Gastroesophageal sphincter (tissue), 3 donors: ENCODE results near the gene SLC25A39.

Source experiments
- CTCF ChIP-seq, 4 experiments: fragments of 200-600 bp in 2 of 4; fragments of 450-650 bp in 2 of 4; sonication (generic) in 1 of 4; IDR thresholded peaks; one replicate each; pipeline ENCODE4 v1.5.1; 2017 to 2019; ENCODE audit warnings: antibody characterized with exemption in 4 of 4, mild to moderate bottlenecking in 2 of 4, moderate library complexity in 2 of 4
- EP300 ChIP-seq: sonication (generic); formaldehyde crosslinking; IDR thresholded peaks from one replicate; pipeline ENCODE4 v1.6.1; 2017; ENCODE audit warnings: antibody characterized with exemption, mild to moderate bottlenecking
- POLR2A ChIP-seq, 2 donors: fragments of 450-650 bp; IDR thresholded peaks; one replicate each; pipeline ENCODE4 v1.6.1; 2017; ENCODE audit warnings: antibody characterized with exemption in 2 of 2, mild to moderate bottlenecking in 2 of 2, moderate library complexity in 1 of 2
- POLR2AphosphoS5 ChIP-seq: sonication (generic); formaldehyde crosslinking; IDR thresholded peaks from one replicate; pipeline ENCODE4 v1.6.1; 2017; ENCODE audit warnings: antibody characterized with exemption

GRCh38 chr17:44283344-44284023, 41.1 kb downstream of the SLC25A39 start:
- TF ChIP-seq CTCF (IDR thresholded peaks at IDR 0.05) (no peak), POLR2A (IDR thresholded peaks at IDR 0.05) (no peak), POLR2AphosphoS5 (no peak), EP300 (no peak)
